ENCODE results near the gene SEMA4B.

- TF ChIP-seq, protein P1, sequence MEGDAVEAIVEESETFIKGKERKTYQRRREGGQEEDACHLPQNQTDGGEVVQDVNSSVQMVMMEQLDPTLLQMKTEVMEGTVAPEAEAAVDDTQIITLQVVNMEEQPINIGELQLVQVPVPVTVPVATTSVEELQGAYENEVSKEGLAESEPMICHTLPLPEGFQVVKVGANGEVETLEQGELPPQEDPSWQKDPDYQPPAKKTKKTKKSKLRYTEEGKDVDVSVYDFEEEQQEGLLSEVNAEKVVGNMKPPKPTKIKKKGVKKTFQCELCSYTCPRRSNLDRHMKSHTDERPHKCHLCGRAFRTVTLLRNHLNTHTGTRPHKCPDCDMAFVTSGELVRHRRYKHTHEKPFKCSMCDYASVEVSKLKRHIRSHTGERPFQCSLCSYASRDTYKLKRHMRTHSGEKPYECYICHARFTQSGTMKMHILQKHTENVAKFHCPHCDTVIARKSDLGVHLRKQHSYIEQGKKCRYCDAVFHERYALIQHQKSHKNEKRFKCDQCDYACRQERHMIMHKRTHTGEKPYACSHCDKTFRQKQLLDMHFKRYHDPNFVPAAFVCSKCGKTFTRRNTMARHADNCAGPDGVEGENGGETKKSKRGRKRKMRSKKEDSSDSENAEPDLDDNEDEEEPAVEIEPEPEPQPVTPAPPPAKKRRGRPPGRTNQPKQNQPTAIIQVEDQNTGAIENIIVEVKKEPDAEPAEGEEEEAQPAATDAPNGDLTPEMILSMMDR (IDR thresholded peaks at IDR 0.05; ENCODE audit: low read depth, low read length) = no peak; the same call in none of the 2 replicates
- TF ChIP-seq EZH2phosphoT487 (IDR thresholded peaks at IDR 0.05; ENCODE audit: low read depth) = no peak
Observed at GRCh38 chr15:90232941-90233386, 31.8 kb downstream of the SEMA4B start.

Data from OCI-LY3 (cell line).